AG09319 (cell line): ENCODE results near the gene PEX11B.

ENCODE experiments used
- DNase-seq: peaks from one replicate; pipeline ENCODE4 v3.0.0-alpha.2; 2010; ENCODE audit warnings: low read depth; ENCODE audit errors: extremely low read depth
- CTCF ChIP-seq: IDR thresholded peaks from 2 replicates; pipeline ENCODE4 v1.5.1; 2011; ENCODE audit warnings: low read depth, mild to moderate bottlenecking, inconsistent platforms, low read length, moderate library complexity

Gene PEX11B, protein sequence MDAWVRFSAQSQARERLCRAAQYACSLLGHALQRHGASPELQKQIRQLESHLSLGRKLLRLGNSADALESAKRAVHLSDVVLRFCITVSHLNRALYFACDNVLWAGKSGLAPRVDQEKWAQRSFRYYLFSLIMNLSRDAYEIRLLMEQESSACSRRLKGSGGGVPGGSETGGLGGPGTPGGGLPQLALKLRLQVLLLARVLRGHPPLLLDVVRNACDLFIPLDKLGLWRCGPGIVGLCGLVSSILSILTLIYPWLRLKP

DNA sequence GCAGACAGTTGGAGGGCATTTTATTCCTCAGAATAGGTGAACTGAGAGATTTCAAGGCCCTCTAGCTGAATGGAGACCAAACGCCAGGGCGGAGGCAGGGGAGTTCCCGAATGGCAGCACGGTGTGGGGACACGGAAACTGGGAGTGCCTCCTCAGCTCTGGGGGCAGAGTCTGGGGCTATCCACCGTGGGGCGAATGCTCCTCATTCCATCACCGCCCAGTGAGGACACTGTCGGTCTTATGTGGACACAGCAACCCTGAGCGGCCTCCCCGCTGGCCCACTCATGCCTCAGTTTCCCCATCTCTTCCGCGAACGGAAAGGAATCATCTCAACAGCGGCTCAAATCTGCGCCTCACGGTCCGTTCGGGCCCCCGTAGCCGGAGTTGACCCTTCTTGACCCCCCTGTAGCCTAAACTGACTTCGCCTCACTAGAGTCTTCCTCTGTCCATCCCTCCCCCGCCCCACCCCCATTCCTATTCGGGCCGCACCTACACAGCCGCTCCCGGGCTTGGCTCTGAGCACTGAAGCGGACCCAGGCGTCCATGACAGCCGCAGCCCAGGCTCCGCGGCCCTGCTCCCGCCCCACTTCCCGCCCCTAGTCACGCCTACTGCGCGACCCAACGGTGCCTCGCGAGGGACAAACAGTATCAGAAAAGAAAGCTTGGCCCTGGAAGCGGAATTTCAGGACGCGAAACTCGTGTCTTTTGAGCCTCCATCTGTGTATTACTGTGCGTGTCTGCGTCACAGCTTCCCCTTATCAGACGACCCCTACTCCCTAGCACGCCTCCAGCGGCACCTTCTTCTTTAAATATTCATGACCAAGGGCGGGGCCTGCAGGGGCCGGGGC lies at the start of gene PEX11B:
TSS of gene PEX11B (minus strand) at position 574 of the 848 bp plus-strand sequence. CDS start at position 545, 29 bp downstream.
- peak; percentile 47 for DNase-seq
- TF ChIP-seq CTCF: no peak

DNA sequence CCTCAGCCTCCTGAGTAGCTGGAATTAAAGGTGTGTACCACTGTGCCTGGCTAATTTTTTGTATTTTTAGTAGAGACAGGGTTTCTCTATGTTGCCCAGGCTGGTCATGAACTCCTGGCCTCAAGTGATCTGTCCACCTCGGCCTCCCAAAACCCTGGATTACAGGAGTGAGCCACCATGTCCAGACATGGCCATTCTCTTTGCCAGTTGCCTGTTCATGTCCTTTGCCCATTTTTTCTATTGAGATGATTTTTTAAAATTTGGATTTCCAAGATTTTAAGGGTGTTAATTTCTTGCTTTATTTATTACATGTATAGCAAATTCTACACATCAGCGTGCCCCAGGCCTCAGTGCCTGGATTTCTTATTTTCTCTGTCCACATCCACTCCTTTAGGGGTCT lies 48.8 kb upstream of the PEX11B start:
- no peak for TF ChIP-seq CTCF
- DNase-seq: no peak

- TF ChIP-seq CTCF: no peak
- no peak for DNase-seq
These were observed 46.7 kb upstream of the PEX11B start for GRCh38 chr1:145965119-145965744.

- TF ChIP-seq CTCF: no peak
- peak; percentile 73 for DNase-seq
These were observed 46.0 kb upstream of the PEX11B start, which contains the start of the genes ANKRD34A and POLR3GL for GRCh38 chr1:145964328-145965118. ANKRD34A (minus strand) TSS chr1:145964575; CDS start chr1:145961759, 2,816 bp downstream. POLR3GL (plus strand) TSS chr1:145964690; CDS start chr1:145974866, 10,176 bp downstream.

GRCh38 chr1:145963265-145964019 lies 44.9 kb upstream of the PEX11B start:
- TF ChIP-seq CTCF: no peak
- no peak for DNase-seq
